Heart left ventricle (tissue), 16 donors: Measurements from ENCODE around the gene LSM5. TPM values are rescaled to one million over a fixed set of nuclear protein-coding genes. Genes with fewer than 3 reads are reported as not detected.

Experiments used
- ATAC-seq, 4 donors: fragments of 200-7000 bp; cut with Tn5 transposase; one replicate each; pipeline ENCODE4 v1.9.1; 2020 to 2022; ENCODE audit warnings: moderate library complexity in 4 of 4, mild to moderate bottlenecking in 3 of 4, moderate number of reproducible peaks in 1 of 4
- DNase-seq, 5 donors: peaks; one replicate each; pipeline ENCODE4 v3.0.0-alpha.2; 2020
- H3K27ac ChIP-seq, 12 donors: fragments of 200-600 bp; sonication (generic) in 4 of 12; one replicate each; pipeline versions ENCODE4 v1.5.0 to v1.8.0; 2016 to 2022; ENCODE audit warnings: mild to moderate bottlenecking in 2 of 12
- H3K27me3 ChIP-seq, 9 donors: fragments of 200-600 bp; sonication (generic) in 2 of 9; one replicate each; pipeline versions ENCODE4 v1.5.1 to v1.8.0; 2016 to 2022; ENCODE audit warnings: mild to moderate bottlenecking in 3 of 9
- H3K36me3 ChIP-seq, 9 donors: fragments of 200-600 bp; sonication (generic) in 2 of 9; one replicate each; pipeline versions ENCODE4 v1.5.0 to v1.8.0; 2018 to 2022; ENCODE audit warnings: mild to moderate bottlenecking in 2 of 9
- H3K4me1 ChIP-seq, 12 donors: fragments of 200-600 bp; sonication (generic) in 4 of 12; one replicate each; pipeline versions ENCODE4 v1.5.0 to v1.8.0; 2016 to 2022; ENCODE audit warnings: mild to moderate bottlenecking in 3 of 12
- H3K4me3 ChIP-seq, 12 donors: fragments of 200-600 bp; sonication (generic) in 4 of 12; one replicate each; pipeline versions ENCODE4 v1.5.0 to v1.8.0; 2017 to 2022; ENCODE audit warnings: mild to moderate bottlenecking in 9 of 12, moderate library complexity in 4 of 12
- H3K9me3 ChIP-seq, 12 donors: fragments of 200-600 bp; sonication (generic) in 4 of 12; one replicate each; pipeline versions ENCODE4 v1.5.0 to v1.8.0; 2016 to 2022; ENCODE audit warnings: mild to moderate bottlenecking in 1 of 12
- POLR2A ChIP-seq, 2 donors: fragments of 450-650 bp; IDR thresholded peaks; one replicate each; pipeline ENCODE4 v1.6.1; 2017; ENCODE audit warnings: antibody characterized with exemption in 2 of 2, mild to moderate bottlenecking in 2 of 2, moderate library complexity in 2 of 2
- WGBS, 4 donors: extraction: QIAGEN DNeasy Blood & Tissue Kit in 2 of 4; methylation state at CpG; one replicate each; pipeline versions ENCODE4 v1.1.5 to v1.1.7; 2013 to 2018; 5-methylcytosine and 5-hydroxymethylcytosine counted together
- intact Hi-C, 10 donors: fragments of 100-400 bp; cut with DNase I; formaldehyde crosslinking; loops; one replicate each; pipeline versions ENCODE4 v1.11.1 to v1.14.2; 2022
- polyA plus RNA-seq, 2 donors: library from polyadenylated mRNA; stranded (reverse); fragments of 200-250 nt; gene quantifications; one replicate each; pipeline ENCODE4 v1.2.3, GENCODE V29; 2013
- total RNA-seq, 9 donors: library from RNA; depleted of rRNA in 2 of 9; stranded (reverse); fragments of >200 nt in 2 of 9; fragmentation: NEBNext Ultra II Directional in 3 of 9; extraction: Animal tissue kit (Norgen Biotek cat#: 25700) in 3 of 9; gene quantifications; one replicate each; pipeline versions ENCODE4 v1.1.0 to v1.2.4, GENCODE V29; 2016 to 2023
- TF ChIP-seq, protein P1 (sequence below), 12 donors: fragments of 200-600 bp; sonication (generic) in 4 of 12; IDR thresholded peaks; one replicate each; pipeline versions ENCODE4 v1.5.0 to v1.8.0; 2018 to 2022; ENCODE audit warnings: antibody characterized with exemption in 12 of 12, mild to moderate bottlenecking in 5 of 12
- donor health status: ischemic (EF 13 %, LVEDD 7.1; RV severe dilation, severe dysfunction).
- donor health status: healthy with polysubstance abuse.
- donor health status: DM: no; HTN: yes; CAD: no.
- donor health status: DM: no; HTN: no; CAD: no.
- donor health status: ischemic (EF 25% LVEDD 6.9; RV normal size, moderate dysfunction).
- donor health status: ischemic (EF 25% LVEDD 5.7; RV mildly dilated, moderate dysfunction).
- donor health status: healthy.
- donor health status: DM: yes; HTN: yes; CAD: no.
- donor health status: ischemic (EF 35%, LVEDD 5.7; RV mildly dilated, moderate dysfunction).
- donor health status: nonischemic (EF 11% LVEDD 7.7; RV severe dilation, severe dysfunction).
- donor health status: DM: yes; HTN: yes; CAD: no.
- donor health status: PGD.
- donor health status: ischemic (EF 29% LVEDD 5.4; RV normal size, mild dysfunction).
- donor health status: nonischemic (EF 23%, LVEDD 6.1; RV moderate dilation, normal function).

The LSM5 gene
- total and polyA plus RNA-seq, 11 donors, result 10.8 to 67.5 (median 37.3) TPM

DNA sequence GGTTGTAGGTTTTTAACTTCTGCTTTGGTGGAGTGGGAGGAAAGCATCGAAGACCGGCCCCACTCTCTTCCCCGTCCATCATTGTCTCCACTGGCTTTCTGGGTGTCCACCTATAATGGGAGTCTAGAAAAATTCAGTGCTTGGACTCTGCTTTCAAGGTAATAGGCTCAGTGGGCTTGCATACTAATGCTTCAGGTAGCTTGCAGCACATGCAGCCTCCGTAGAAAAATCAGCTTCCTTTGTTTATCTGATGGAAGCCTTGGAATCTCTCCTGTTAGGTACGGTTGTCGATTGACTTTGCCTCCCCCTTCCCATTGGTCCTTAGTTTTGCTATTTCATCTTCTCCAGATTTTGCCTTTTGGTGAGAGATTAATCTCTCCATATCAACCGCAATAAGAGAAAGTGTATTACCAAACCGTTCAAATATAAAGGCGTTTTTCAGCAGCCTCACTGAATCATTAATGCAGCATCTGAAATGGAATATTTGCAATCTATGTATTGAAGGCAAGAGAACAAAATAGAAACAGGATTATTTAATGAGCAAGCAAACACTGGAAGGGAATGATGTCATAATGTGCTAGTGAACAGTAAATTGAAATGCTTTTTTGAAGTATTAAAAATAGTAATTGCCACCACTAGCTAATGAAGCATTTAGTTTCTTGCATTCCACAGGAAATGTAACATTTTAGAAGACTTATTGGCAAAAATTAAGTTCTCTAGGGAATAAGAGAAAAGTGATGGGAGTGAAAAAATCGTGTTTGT lies 6.1 kb upstream of the LSM5 start:
- H3K4me1 ChIP-seq, result peaks cover 4 to 34% (median 21%) of the 10 kb centered on the region in 12 donors
- H3K4me3 ChIP-seq, result peak overlapping the region; percentile 71 to 96 (median 92)
- H3K27ac ChIP-seq, result peak overlapping the region; percentile 85 to 99 (median 96)
- DNase-seq, result no peak
- H3K9me3 ChIP-seq, result peaks cover 0 to 3% (median 0%) of the 10 kb centered on the region in 12 donors
- intact Hi-C loops, result loop anchor here in 4 of 10 donors (5.0 to 10.0 kb wide), 4 partner anchors 69 to 399 kb away; partner anchors contain the start of gene KBTBD2 (in 1 of the 4)
- TF ChIP-seq POLR2A (IDR thresholded peaks at IDR 0.05), result no peak
- TF ChIP-seq, protein P1, sequence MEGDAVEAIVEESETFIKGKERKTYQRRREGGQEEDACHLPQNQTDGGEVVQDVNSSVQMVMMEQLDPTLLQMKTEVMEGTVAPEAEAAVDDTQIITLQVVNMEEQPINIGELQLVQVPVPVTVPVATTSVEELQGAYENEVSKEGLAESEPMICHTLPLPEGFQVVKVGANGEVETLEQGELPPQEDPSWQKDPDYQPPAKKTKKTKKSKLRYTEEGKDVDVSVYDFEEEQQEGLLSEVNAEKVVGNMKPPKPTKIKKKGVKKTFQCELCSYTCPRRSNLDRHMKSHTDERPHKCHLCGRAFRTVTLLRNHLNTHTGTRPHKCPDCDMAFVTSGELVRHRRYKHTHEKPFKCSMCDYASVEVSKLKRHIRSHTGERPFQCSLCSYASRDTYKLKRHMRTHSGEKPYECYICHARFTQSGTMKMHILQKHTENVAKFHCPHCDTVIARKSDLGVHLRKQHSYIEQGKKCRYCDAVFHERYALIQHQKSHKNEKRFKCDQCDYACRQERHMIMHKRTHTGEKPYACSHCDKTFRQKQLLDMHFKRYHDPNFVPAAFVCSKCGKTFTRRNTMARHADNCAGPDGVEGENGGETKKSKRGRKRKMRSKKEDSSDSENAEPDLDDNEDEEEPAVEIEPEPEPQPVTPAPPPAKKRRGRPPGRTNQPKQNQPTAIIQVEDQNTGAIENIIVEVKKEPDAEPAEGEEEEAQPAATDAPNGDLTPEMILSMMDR (IDR thresholded peaks at IDR 0.05), result no peak
- H3K36me3 ChIP-seq, result no peaks in the 10 kb centered on the region
- no peaks in the 10 kb centered on the region for H3K27me3 ChIP-seq
- 5 to 8% (median 6%) methylated on average over 10 of the region's 10 CpGs for WGBS, 4 donors
- ATAC-seq, result no peak

DNA sequence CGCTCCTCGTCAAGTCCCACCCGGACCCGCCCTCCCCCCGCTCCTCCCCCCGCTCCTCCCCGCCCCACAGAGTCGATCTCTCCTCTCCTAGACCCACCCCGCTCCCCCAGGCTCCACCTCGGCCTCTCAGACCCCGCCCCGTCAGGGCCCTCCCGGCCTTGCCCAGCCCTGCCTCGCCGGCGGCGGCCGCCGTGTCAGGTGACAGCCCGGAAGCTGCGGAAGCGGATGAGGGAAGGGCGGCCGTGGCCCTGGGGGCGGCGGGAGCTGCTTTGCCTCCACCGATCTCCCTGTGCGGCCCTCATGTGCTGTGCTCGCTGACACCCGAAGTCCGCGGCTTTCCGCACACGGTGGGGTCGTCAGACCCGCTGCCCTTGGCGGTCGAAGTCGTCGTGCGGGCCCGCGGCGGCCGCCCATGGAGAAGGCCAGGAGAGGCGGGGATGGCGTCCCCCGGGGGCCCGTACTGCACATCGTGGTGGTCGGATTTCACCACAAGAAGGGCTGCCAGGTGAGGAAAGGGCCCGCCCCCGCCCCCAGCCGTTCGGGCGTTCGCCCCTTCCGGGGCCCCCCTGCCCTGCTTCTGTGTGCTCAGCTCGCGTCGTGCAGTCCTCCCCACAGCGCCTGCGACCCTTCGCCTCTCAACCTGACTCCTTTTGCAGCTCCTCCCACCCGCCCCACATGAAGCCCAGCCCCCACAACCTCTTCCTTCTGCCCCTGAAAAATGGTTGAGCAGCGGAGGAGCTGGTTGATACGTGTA lies 5.3 kb upstream of the LSM5 start, which contains the start of gene AVL9:
AVL9 (plus strand) TSS at position 192 of the 754 bp plus-strand sequence; CDS start at position 413, 221 bp downstream.
- ATAC-seq (peak; percentile 98 to 100 (median 99)), DNase-seq (peak; percentile 98 to 100 (median 99))
- peaks cover 0 to 3% (median 0%) of the 10 kb centered on the region in 12 donors for H3K9me3 ChIP-seq
- H3K4me1 ChIP-seq, result peaks cover 0 to 30% (median 14%) of the 10 kb centered on the region in 12 donors
- peak within 1 kb of the TSS; percentile 85 to 99 (median 96) for H3K27ac ChIP-seq
- TF ChIP-seq, protein P1 (IDR thresholded peaks at IDR 0.05), result no peak
- peak in 1 of 2 donors; percentile 84 for TF ChIP-seq POLR2A (IDR thresholded peaks at IDR 0.05)
- H3K36me3 ChIP-seq, result no peaks in the 10 kb centered on the region
- H3K4me3 ChIP-seq, result peak within 1 kb of the TSS; percentile 71 to 96 (median 92)
- WGBS, 4 donors, result 0 to 1% (median 1%) methylated on average over 38 to 67 of the region's 67 CpGs
- intact Hi-C loops, result loop anchor here in 4 of 10 donors (5.0 to 10.0 kb wide), 4 partner anchors 69 to 399 kb away; partner anchors contain the start of gene KBTBD2 (in 1 of the 4)
- H3K27me3 ChIP-seq, result no peaks in the 10 kb centered on the region

DNA sequence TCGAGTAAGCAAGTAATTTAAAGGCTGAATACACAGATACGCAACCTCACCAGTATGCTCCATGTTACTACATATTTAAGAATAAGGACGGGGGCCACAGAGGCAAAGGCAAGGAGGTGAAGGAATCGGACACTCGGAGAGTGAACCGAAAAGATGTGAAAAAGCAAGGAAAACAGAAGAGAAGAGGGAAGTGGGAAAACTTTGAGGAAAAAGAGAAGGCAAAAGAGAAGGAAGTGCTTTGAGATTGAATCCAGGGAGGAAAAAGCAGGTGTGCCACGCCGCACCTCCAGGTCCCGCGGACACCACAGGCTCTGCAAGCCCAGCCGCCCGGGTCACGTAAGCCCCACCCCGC lies 4.7 kb upstream of the LSM5 start:
- H3K27ac ChIP-seq, result peak overlapping the region; percentile 17 to 99 (median 95)
- peaks cover 0 to 29% (median 14%) of the 10 kb centered on the region in 12 donors for H3K4me1 ChIP-seq
- DNase-seq (no peak), ATAC-seq (peak in 1 of 4 donors; percentile 7)
- peaks cover 0 to 3% (median 0%) of the 10 kb centered on the region in 12 donors for H3K9me3 ChIP-seq
- TF ChIP-seq POLR2A (IDR thresholded peaks at IDR 0.05), result no peak
- TF ChIP-seq, protein P1 (IDR thresholded peaks at IDR 0.05), result no peak
- H3K27me3 ChIP-seq, result no peaks in the 10 kb centered on the region
- H3K4me3 ChIP-seq, result peak overlapping the region; percentile 36 to 96 (median 90)
- intact Hi-C loops, result loop anchor here in 5 of 10 donors (5.0 to 10.0 kb wide), 4 partner anchors 70 to 400 kb away; partner anchors contain the start of gene KBTBD2 (in 1 of the 5)
- no peaks in the 10 kb centered on the region for H3K36me3 ChIP-seq
- 0 to 1% (median 0%) methylated on average over 14 of the region's 14 CpGs for WGBS, 4 donors
